Psoas muscle (tissue), 8 donors: ENCODE data around the gene STEAP1B. TPM values are rescaled to one million over a fixed set of nuclear protein-coding genes. Genes with fewer than 3 reads are reported as not detected.
"Not testable (repeated sequence)": the region's sequence is repeated elsewhere in the genome, so short reads cannot be mapped to it uniquely, and the experiment has no call there.

Experiments used
- ATAC-seq, 4 donors: fragments of 200-7000 bp; cut with Tn5 transposase; one replicate each; pipeline ENCODE4 v1.9.1; 2020; ENCODE audit warnings: moderate library complexity in 3 of 4, mild to moderate bottlenecking in 2 of 4
- DNase-seq, 2 donors: peaks; one replicate each; pipeline ENCODE4 v3.0.0-alpha.2; 2020
- H3K27ac ChIP-seq: fragments of 200-600 bp; one replicate; pipeline ENCODE4 v1.8.0; 2022
- H3K27me3 ChIP-seq, 3 donors: fragments of 200-600 bp in 1 of 3; one replicate each; pipeline versions ENCODE4 v1.6.1 to v1.8.0; 2013 to 2022; ENCODE audit warnings: low read length in 2 of 3, mild to moderate bottlenecking in 2 of 3, moderate library complexity in 1 of 3; ENCODE audit not compliant: insufficient read depth in 3 of 3
- H3K36me3 ChIP-seq, 2 donors: fragments of 200-600 bp in 1 of 2; one replicate each; pipeline versions ENCODE4 v1.6.1 to v1.8.0; 2013 to 2022; ENCODE audit warnings: low read depth in 1 of 2, mild to moderate bottlenecking in 1 of 2, moderate library complexity in 1 of 2; ENCODE audit not compliant: insufficient read depth in 1 of 2
- H3K4me1 ChIP-seq: fragments of 200-600 bp; one replicate; pipeline ENCODE4 v1.8.0; 2022
- H3K4me3 ChIP-seq: fragments of 200-600 bp; one replicate; pipeline ENCODE4 v1.8.0; 2022; ENCODE audit warnings: mild to moderate bottlenecking
- H3K9me3 ChIP-seq: fragments of 200-600 bp; one replicate; pipeline ENCODE4 v1.8.0; 2022
- WGBS, 3 donors: extraction: QIAGEN DNeasy Blood & Tissue Kit; methylation state at CpG; one replicate each; pipeline versions ENCODE4 v1.1.6 to v1.1.7; 2013; 5-methylcytosine and 5-hydroxymethylcytosine counted together
- intact Hi-C, 2 donors: fragments of 100-400 bp; cut with DNase I; formaldehyde crosslinking; loops; one replicate each; pipeline versions ENCODE4 v1.11.0 to v1.14.2; 2022
- long read RNA-seq, 2 donors: library from polyadenylated mRNA; unstranded; transcript quantifications; one replicate each; pipeline ENCODE4 v2.0.0, GENCODE V29; 2021
- polyA plus RNA-seq, 3 donors: library from polyadenylated mRNA; stranded (reverse); fragments of 200-250 nt; gene quantifications; one replicate each; pipeline ENCODE4 v1.2.3, GENCODE V29; 2013
- total RNA-seq, 4 donors: library from RNA; stranded (reverse); fragmentation: NEBNext Ultra II Directional in 2 of 4; extraction: Animal tissue kit (Norgen Biotek cat#: 25700) in 2 of 4; gene quantifications; one replicate each; pipeline versions ENCODE4 v1.2.1 to v1.2.4, GENCODE V29; 2021 to 2023
- TF ChIP-seq, protein P1 (sequence below): fragments of 200-600 bp; IDR thresholded peaks from one replicate; pipeline ENCODE4 v1.8.0; 2022; ENCODE audit warnings: antibody characterized with exemption
- donor health status: healthy with polysubstance abuse.
- donor health status: DM: no; HTN: no; CAD: no; lungs with moderate emphysema.
- donor health status: Bipolar disorder and iron deficiency.
- donor health status: healthy.
- donor health status: DM: yes; HTN: yes; CAD: no.
- donor health status: DM: no; HTN: no; CAD: no.
- donor health status: DM: no; HTN: no; CAD: no.
- donor health status: DM: yes; HTN: yes; CAD: no.

Gene STEAP1B
- total RNA-seq (1 to 10 TPM in 1 of 4 donors, under 1 TPM in 3; 0.86 to 1.2 (median 0.91) TPM), polyA plus RNA-seq (1 to 10 TPM in 2 of 3 donors, under 1 TPM in 1; 0.24 to 1.6 (median 1.4) TPM)
- long read RNA-seq, donor 1, partial matches to known transcripts: 0 of 1 reads
- long read RNA-seq, donor 1, other reads (novel, unspliced or antisense): 1 of 1 reads
- long read RNA-seq, donor 2: 0 reads

GRCh38 chr7:22499888-22500689 lies at the start of gene STEAP1B:
Gene STEAP1B, minus strand, starts transcription at chr7:22500188. Its CDS starts 5,333 bp downstream, at chr7:22494855.
- H3K9me3 ChIP-seq, H3K27ac ChIP-seq, H3K4me1 ChIP-seq, intact Hi-C loops, H3K27me3 ChIP-seq, H3K36me3 ChIP-seq: not testable (repeated sequence)
- H3K4me3 ChIP-seq: peak within 1 kb of the TSS; percentile 58
- DNase-seq (peak; percentile 89 to 91), ATAC-seq (peak; percentile 89 to 98 (median 96))
- TF ChIP-seq, protein P1, sequence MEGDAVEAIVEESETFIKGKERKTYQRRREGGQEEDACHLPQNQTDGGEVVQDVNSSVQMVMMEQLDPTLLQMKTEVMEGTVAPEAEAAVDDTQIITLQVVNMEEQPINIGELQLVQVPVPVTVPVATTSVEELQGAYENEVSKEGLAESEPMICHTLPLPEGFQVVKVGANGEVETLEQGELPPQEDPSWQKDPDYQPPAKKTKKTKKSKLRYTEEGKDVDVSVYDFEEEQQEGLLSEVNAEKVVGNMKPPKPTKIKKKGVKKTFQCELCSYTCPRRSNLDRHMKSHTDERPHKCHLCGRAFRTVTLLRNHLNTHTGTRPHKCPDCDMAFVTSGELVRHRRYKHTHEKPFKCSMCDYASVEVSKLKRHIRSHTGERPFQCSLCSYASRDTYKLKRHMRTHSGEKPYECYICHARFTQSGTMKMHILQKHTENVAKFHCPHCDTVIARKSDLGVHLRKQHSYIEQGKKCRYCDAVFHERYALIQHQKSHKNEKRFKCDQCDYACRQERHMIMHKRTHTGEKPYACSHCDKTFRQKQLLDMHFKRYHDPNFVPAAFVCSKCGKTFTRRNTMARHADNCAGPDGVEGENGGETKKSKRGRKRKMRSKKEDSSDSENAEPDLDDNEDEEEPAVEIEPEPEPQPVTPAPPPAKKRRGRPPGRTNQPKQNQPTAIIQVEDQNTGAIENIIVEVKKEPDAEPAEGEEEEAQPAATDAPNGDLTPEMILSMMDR: peak; percentile 76
- WGBS, 3 donors: 7 to 10% (median 7%) methylated on average over 34 to 55 of the region's 55 CpGs

DNA sequence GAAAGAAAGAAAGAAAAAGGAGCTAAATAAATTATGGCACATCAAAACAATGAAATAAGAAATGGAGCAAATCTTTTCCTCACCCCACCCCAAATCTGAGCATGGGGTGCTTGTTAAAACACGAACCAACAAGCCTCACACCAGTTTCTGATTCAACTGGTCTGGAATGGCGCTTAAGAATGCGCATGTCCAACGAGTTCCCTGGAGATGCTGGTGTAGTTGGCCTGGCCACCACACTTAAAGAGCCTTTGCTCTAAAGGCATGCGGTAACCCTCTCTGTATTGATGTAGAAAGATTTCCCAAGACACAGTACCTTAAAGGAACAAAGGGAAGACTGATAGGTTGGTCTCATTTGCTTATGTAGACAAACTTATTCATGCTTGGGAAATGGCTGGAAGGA lies 49.1 kb upstream of the STEAP1B start:
- TF ChIP-seq, protein P1: no peak
- intact Hi-C loops: no loop called here
- peaks cover 0 to 43% (median 13%) of the 10 kb centered on the region in 3 donors for H3K27me3 ChIP-seq

GRCh38 chr7:22548313-22548712 lies 48.3 kb upstream of the STEAP1B start:
- peaks cover 0 to 41% (median 13%) of the 10 kb centered on the region in 3 donors for H3K27me3 ChIP-seq
- no peak overlapping the region for H3K27ac ChIP-seq
- H3K4me3 ChIP-seq: no peak overlapping the region
- DNase-seq (no peak), ATAC-seq (no peak)
- intact Hi-C loops: no loop called here
- H3K36me3 ChIP-seq: no peaks in the 10 kb centered on the region
- 95 to 98% (median 96%) methylated on average over 1 of the region's 1 CpG for WGBS, 3 donors
- no peaks in the 10 kb centered on the region for H3K9me3 ChIP-seq
- TF ChIP-seq, protein P1: no peak
- H3K4me1 ChIP-seq: no peaks in the 10 kb centered on the region

More for the DNA sequence above, 49.1 kb upstream of the STEAP1B start:
- Histone ChIP-seq H3K27ac (no peak overlapping the region), H3K36me3 (no peaks in the 10 kb centered on the region), H3K4me1 (no peaks in the 10 kb centered on the region), H3K9me3 (no peaks in the 10 kb centered on the region), H3K4me3 (no peak overlapping the region)
- 86 to 91% (median 89%) methylated on average over 5 of the region's 5 CpGs for WGBS, 3 donors
- DNase-seq: no peak
- ATAC-seq: no peak

GRCh38 chr7:22546769-22547168 lies 46.8 kb upstream of the STEAP1B start:
- 85 to 88% (median 85%) methylated on average over 3 of the region's 3 CpGs for WGBS, 3 donors
- H3K4me1 ChIP-seq: no peaks in the 10 kb centered on the region
- no peak overlapping the region for H3K4me3 ChIP-seq
- peaks cover 0 to 32% (median 13%) of the 10 kb centered on the region in 3 donors for H3K27me3 ChIP-seq
- no peaks in the 10 kb centered on the region for H3K9me3 ChIP-seq
- no peak for ATAC-seq
- intact Hi-C loops: no loop called here
- TF ChIP-seq, protein P1: no peak
- H3K36me3 ChIP-seq: no peaks in the 10 kb centered on the region
- no peak for DNase-seq
- H3K27ac ChIP-seq: no peak overlapping the region
